ENCODE results near the gene SEC63.
"Not testable (repeated sequence)": the region's sequence is repeated elsewhere in the genome, so short reads cannot be mapped to it uniquely, and the experiment has no call there.

Gene SEC63

GRCh38 chr6:107917451-107918375 lies 40.3 kb downstream of the SEC63 start:
- TF ChIP-seq TSHZ2 (CRISPR knock-in tag; IDR thresholded peaks at IDR 0.05) (no peak), PATZ1 (CRISPR knock-in tag; IDR thresholded peaks at IDR 0.05; ENCODE audit: borderline replicate concordance) (no peak), ZNF8 (CRISPR knock-in tag; IDR thresholded peaks at IDR 0.05) (no peak), ARNTL (CRISPR knock-in tag; IDR thresholded peaks at IDR 0.05; ENCODE audit: borderline replicate concordance, low read depth) (no peak), GLIS3 (CRISPR knock-in tag; IDR thresholded peaks at IDR 0.05) (no peak), ZFP30 (CRISPR knock-in tag; IDR thresholded peaks at IDR 0.05) (no peak), CSDC2 (CRISPR knock-in tag; IDR thresholded peaks at IDR 0.05) (no peak), POU6F1 (CRISPR knock-in tag; IDR thresholded peaks at IDR 0.05; ENCODE audit: borderline replicate concordance, low read depth) (no peak), ZNF70 (CRISPR knock-in tag; IDR thresholded peaks at IDR 0.05) (no peak), BACH2 (CRISPR knock-in tag; IDR thresholded peaks at IDR 0.05; ENCODE audit: borderline replicate concordance) (no peak), ZC3H10 (CRISPR knock-in tag; IDR thresholded peaks at IDR 0.05) (no peak), ESRRG (CRISPR knock-in tag; IDR thresholded peaks at IDR 0.05) (no peak), ZNF565 (CRISPR knock-in tag; conservative IDR thresholded peaks at IDR 0.05; ENCODE audit: low read depth) (no peak), ISL1 (CRISPR knock-in tag; IDR thresholded peaks at IDR 0.05) (no peak), CREB5 (CRISPR knock-in tag; IDR thresholded peaks at IDR 0.05; ENCODE audit: low read depth) (no peak), TCF4 (CRISPR knock-in tag; IDR thresholded peaks at IDR 0.05; ENCODE audit: borderline replicate concordance) (no peak), ZFP3 (CRISPR knock-in tag; IDR thresholded peaks at IDR 0.05) (no peak)
- ATAC-seq: no peak

GRCh38 chr6:107916961-107917360 lies 41.0 kb downstream of the SEC63 start:
- not testable (repeated sequence) for ATAC-seq

- ATAC-seq: no peak
- TF ChIP-seq PPARA (CRISPR knock-in tag; IDR thresholded peaks at IDR 0.05; ENCODE audit: borderline replicate concordance) (no peak), ZFP30 (CRISPR knock-in tag; IDR thresholded peaks at IDR 0.05) (no peak), ESRRG (CRISPR knock-in tag; IDR thresholded peaks at IDR 0.05) (no peak), BACH2 (CRISPR knock-in tag; IDR thresholded peaks at IDR 0.05; ENCODE audit: borderline replicate concordance) (no peak), TOX (CRISPR knock-in tag; IDR thresholded peaks at IDR 0.05; ENCODE audit: borderline replicate concordance) (no peak), TSHZ2 (CRISPR knock-in tag; IDR thresholded peaks at IDR 0.05) (no peak), ZFP3 (CRISPR knock-in tag; IDR thresholded peaks at IDR 0.05) (no peak), ISL1 (CRISPR knock-in tag; IDR thresholded peaks at IDR 0.05) (no peak), RARB (CRISPR knock-in tag; IDR thresholded peaks at IDR 0.05) (no peak), ARNTL (CRISPR knock-in tag; IDR thresholded peaks at IDR 0.05; ENCODE audit: borderline replicate concordance, low read depth) (no peak), OSR1 (CRISPR knock-in tag; IDR thresholded peaks at IDR 0.05) (no peak), CSDC2 (CRISPR knock-in tag; IDR thresholded peaks at IDR 0.05) (no peak), CSRNP3 (CRISPR knock-in tag; IDR thresholded peaks at IDR 0.05) (no peak)
These were observed 46.3 kb downstream of the SEC63 start for GRCh38 chr6:107911692-107912091.

Measured in SK-N-SH treated with all-trans-retinoic acid at 6 μM for 48 hours (cell line).